Measurements from ENCODE around the gene ZNF558. TPM values are rescaled to one million over a fixed set of nuclear protein-coding genes. Genes with fewer than 3 reads are reported as not detected.
"Not testable (repeated sequence)": the region's sequence is repeated elsewhere in the genome, so short reads cannot be mapped to it uniquely, and the experiment has no call there.

The ZNF558 gene
- total and polyA plus RNA-seq, 2 donors (not counting 3 experiments of a cell fraction or from before 2014, with no cell fraction given), result 0.35 to 4.2 TPM

- CTCF ChIA-PET; H3K9ac ChIP-seq (replicated peaks; ENCODE audit: extremely low read depth, insufficient read depth, low read length); H3K9me1 ChIP-seq (replicated peaks; ENCODE audit: control insufficient read depth, extremely low read depth, insufficient read depth, low read length); H3K9me3 ChIP-seq (replicated peaks; ENCODE audit: control insufficient read depth, insufficient read depth, low read length); intact Hi-C loops (cut with micrococcal nuclease); H4K20me1 ChIP-seq (replicated peaks; ENCODE audit: control insufficient read depth, extremely low read depth, insufficient read depth, low read length); H3K27ac ChIP-seq (ENCODE audit: insufficient read depth, low read depth, low read length); BruUV-seq (replicated peaks); H3K79me2 ChIP-seq (ENCODE audit: control insufficient read depth, insufficient read depth, low read length); FAIRE-seq; H2AFZ ChIP-seq (ENCODE audit: low read depth, low read length); H3K36me3 ChIP-seq (ENCODE audit: control insufficient read depth in 2 of 2, extremely low read depth in 1 of 2, insufficient read depth in 2 of 2, low read length in 2 of 2); H3K27me3 ChIP-seq (ENCODE audit: control insufficient read depth in 2 of 2, insufficient read depth in 2 of 2, low read length in 2 of 2); POLR2A ChIA-PET; DNase-seq (ENCODE audit: low read depth, low spot score); H3K4me2 ChIP-seq (ENCODE audit: insufficient read depth, low read length); dilution Hi-C loops (cut with MboI; ENCODE audit: extremely low pct_ligation_motif_present, low sequenced_read_pairs); H3K4me3 ChIP-seq (replicated peaks in 1 of 3; ENCODE audit: insufficient read depth in 1 of 3, low read depth in 1 of 3, low read length in 3 of 3); H3K4me1 ChIP-seq (ENCODE audit: control insufficient read depth, extremely low read depth, insufficient read depth, low read length): not testable (repeated sequence)
These were observed 62.8 kb downstream of the ZNF558 start for GRCh38 chr19:8769265-8769664.

GRCh38 chr19:8767257-8767656 is 64.8 kb downstream of the ZNF558 start:
- dilution Hi-C loops (cut with MboI; ENCODE audit: extremely low pct_ligation_motif_present, low sequenced_read_pairs); H3K9me1 ChIP-seq (replicated peaks; ENCODE audit: control insufficient read depth, extremely low read depth, insufficient read depth, low read length); H3K4me3 ChIP-seq (replicated peaks in 1 of 3; ENCODE audit: insufficient read depth in 1 of 3, low read depth in 1 of 3, low read length in 3 of 3); H3K79me2 ChIP-seq (ENCODE audit: control insufficient read depth, insufficient read depth, low read length); H3K9me3 ChIP-seq (replicated peaks; ENCODE audit: control insufficient read depth, insufficient read depth, low read length); H3K4me2 ChIP-seq (ENCODE audit: insufficient read depth, low read length); CTCF ChIA-PET; FAIRE-seq; H3K27me3 ChIP-seq (ENCODE audit: control insufficient read depth in 2 of 2, insufficient read depth in 2 of 2, low read length in 2 of 2); intact Hi-C loops (cut with micrococcal nuclease); H3K36me3 ChIP-seq (ENCODE audit: control insufficient read depth in 2 of 2, extremely low read depth in 1 of 2, insufficient read depth in 2 of 2, low read length in 2 of 2); H2AFZ ChIP-seq (ENCODE audit: low read depth, low read length); H3K27ac ChIP-seq (ENCODE audit: insufficient read depth, low read depth, low read length); BruUV-seq (replicated peaks); H3K4me1 ChIP-seq (ENCODE audit: control insufficient read depth, extremely low read depth, insufficient read depth, low read length); H3K9ac ChIP-seq (replicated peaks; ENCODE audit: extremely low read depth, insufficient read depth, low read length); POLR2A ChIA-PET; DNase-seq (ENCODE audit: low read depth, low spot score); H4K20me1 ChIP-seq (replicated peaks; ENCODE audit: control insufficient read depth, extremely low read depth, insufficient read depth, low read length): not testable (repeated sequence)

Small RNA genes within 50 kb of the gene (small RNA-seq; reads per million reads assigned to genes)
- not detected for gene AC012616.1 (ENCODE audit: insufficient read depth, insufficient read length, low read depth, low replicate concordance)

Other genes starting within 250 kb of the ZNF558 start
- gene ADAMTS10, start 221.6 kb downstream of the ZNF558 start, total RNA-seq, result 17.4 and 18.9 TPM in 2 replicates
- gene ADAMTS10, start 221.6 kb downstream of the ZNF558 start, polyA plus RNA-seq, result 15.8 and 19.6 TPM in 2 replicates
- gene NFILZ, start 201.7 kb downstream of the ZNF558 start, total RNA-seq, result not detected in 2 replicates
- gene NFILZ, start 201.7 kb downstream of the ZNF558 start, polyA plus RNA-seq, result not detected in 2 replicates
- gene ACTL9, start 133.5 kb downstream of the ZNF558 start, total RNA-seq, result not detected in 2 replicates
- gene ACTL9, start 133.5 kb downstream of the ZNF558 start, polyA plus RNA-seq, result not detected in 2 replicates
- gene OR2Z1, start 110.7 kb downstream of the ZNF558 start, total RNA-seq, result not detected in 2 replicates
- gene OR2Z1, start 110.7 kb downstream of the ZNF558 start, polyA plus RNA-seq, result not detected in 2 replicates
- not detected in 2 replicates for gene MBD3L1, start 73 bp upstream of the ZNF558 start, total RNA-seq
- gene MBD3L1, start 73 bp upstream of the ZNF558 start, polyA plus RNA-seq, result not detected in 2 replicates
- not detected in 2 replicates for gene MUC16, start 178.1 kb upstream of the ZNF558 start, total RNA-seq
- not detected in 2 replicates for gene MUC16, start 178.1 kb upstream of the ZNF558 start, polyA plus RNA-seq